Measurements from ENCODE around the gene DNAAF5. TPM values are rescaled to one million over a fixed set of nuclear protein-coding genes. Genes with fewer than 3 reads are reported as not detected.

DNAAF5 gene
- total RNA-seq, 2 donors from 2014 or later: 19.5 to 53.4 TPM

DNA sequence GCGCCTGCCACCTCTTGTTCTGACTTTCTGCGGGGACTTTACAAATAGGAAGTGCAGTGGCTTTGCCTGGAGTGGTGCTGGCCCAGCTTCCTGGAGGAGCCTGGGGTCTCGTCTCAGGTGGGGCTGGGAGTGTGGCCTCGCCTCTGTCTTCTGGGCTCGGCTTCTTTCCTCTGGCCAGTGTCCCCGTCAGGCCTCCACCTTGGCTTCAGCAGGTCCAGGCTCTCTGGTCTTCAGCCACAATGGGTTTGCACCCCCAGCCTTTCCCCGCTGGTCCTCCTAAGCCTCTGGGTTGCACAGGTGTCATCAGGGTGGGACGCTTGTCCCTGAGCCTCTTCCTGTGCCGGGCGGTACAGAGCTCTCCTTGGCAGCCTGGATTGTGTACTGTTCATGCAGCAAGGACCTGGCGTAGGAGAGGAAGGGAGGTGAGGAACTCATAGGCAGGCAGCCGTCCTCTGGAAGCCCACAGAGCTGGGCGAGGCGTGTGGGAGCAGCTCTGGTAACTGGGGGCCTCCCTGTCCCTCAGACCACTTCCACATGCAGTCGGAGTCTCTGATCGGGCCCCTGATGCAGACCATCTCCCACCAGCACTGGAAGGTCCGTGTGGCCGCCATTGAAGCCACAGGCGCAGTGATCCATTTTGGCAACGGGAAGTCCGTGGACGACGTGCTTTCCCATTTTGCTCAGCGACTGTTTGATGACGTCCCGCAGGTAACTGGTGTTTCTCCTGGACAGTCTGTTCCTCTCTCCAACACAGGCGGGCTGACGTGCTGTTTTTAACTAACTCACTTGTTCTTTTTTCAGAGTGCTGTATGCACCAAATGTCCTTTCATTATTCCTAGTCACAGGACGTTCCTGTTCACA lies 2.9 kb downstream of the DNAAF5 start:
- Mint-ChIP-seq H3K4me1 (ENCODE audit: low read depth in 2 of 2) (peaks cover 20 to 24% of the 10 kb centered on the region in 2 donors), H3K4me3 (peak overlapping the region; percentile 8), H3K27me3 (no peaks in the 10 kb centered on the region), H3K9me3 (peaks cover 5% of the 10 kb centered on the region), H3K36me3 (peaks cover 8% of the 10 kb centered on the region), H3K27ac (no peak overlapping the region)
- no peak for ATAC-seq
- no peak for DNase-seq (ENCODE audit: low spot score)

- H3K36me3 Mint-ChIP-seq: no peaks in the 10 kb centered on the region
- no peaks in the 10 kb centered on the region for H3K27me3 Mint-ChIP-seq
- H3K4me1 Mint-ChIP-seq (ENCODE audit: low read depth in 2 of 2): peaks cover 13 to 15% of the 10 kb centered on the region in 2 donors
- no peak overlapping the region for H3K4me3 Mint-ChIP-seq
- DNase-seq (ENCODE audit: low spot score) (no peak), ATAC-seq (no peak)
- H3K9me3 Mint-ChIP-seq: peaks cover 6% of the 10 kb centered on the region
- no peak overlapping the region for H3K27ac Mint-ChIP-seq
Measured at GRCh38 chr7:730501-731439, 4.3 kb downstream of the DNAAF5 start.

- ATAC-seq: no peak
- peaks cover 6% of the 10 kb centered on the region for H3K9me3 Mint-ChIP-seq
- DNase-seq (ENCODE audit: low spot score): no peak
- no peaks in the 10 kb centered on the region for H3K27me3 Mint-ChIP-seq
- H3K4me3 Mint-ChIP-seq: no peak overlapping the region
- H3K36me3 Mint-ChIP-seq: no peaks in the 10 kb centered on the region
- H3K4me1 Mint-ChIP-seq (ENCODE audit: low read depth in 2 of 2): peaks cover 9 to 12% of the 10 kb centered on the region in 2 donors
- H3K27ac Mint-ChIP-seq: no peak overlapping the region
Measured at GRCh38 chr7:731440-732085, 5.1 kb downstream of the DNAAF5 start.

DNA sequence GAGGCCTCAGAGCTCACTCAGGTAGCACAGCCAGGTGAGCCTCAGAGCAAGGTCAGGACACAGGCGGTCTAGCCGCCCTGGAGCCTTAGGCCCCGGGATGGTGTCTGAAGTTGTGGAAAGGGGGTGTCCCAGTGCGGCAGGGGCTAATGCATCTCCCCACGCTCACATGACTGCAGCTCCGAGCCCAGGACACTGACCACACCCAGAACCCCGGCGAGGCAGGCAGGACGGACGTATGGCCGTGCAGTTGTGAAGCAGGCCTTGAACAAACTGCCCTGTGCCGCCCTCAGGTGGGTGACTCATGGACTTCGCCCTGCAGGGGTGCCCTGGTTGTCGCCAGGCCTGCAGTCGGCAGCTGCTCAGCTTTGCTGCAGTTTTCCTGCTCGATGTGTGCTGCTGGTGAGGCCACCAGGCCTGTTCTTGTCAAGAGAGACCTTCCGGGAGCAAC lies 5.6 kb downstream of the DNAAF5 start:
- Mint-ChIP-seq H3K27me3 (no peaks in the 10 kb centered on the region), H3K27ac (no peak overlapping the region)
- ATAC-seq: no peak

DNA sequence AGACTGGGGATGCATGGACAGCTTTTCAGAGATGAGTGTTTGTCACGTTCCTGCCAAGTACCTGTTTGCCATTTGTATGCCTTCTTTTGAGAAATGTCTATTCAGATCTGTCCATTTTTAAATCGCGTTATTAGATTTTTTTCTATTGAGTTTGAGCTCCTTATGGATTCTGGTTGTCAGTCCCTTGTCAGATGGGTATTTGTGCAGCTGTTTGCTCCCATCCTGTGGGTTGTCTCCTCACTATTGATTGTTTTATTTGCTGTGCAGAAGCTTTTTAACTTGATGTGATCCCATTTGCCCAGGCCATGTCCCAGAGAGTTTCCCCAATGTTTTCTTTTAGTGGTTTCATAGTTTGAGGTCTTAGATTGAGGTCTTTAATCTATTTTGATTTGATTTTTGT lies 6.1 kb downstream of the DNAAF5 start:
- H3K9me3 Mint-ChIP-seq: peaks cover 6% of the 10 kb centered on the region
- no peak for DNase-seq (ENCODE audit: low spot score)
- no peak overlapping the region for H3K27ac Mint-ChIP-seq
- H3K4me3 Mint-ChIP-seq: no peak overlapping the region
- no peaks in the 10 kb centered on the region for H3K27me3 Mint-ChIP-seq
- peaks cover 7 to 12% of the 10 kb centered on the region in 2 donors for H3K4me1 Mint-ChIP-seq (ENCODE audit: low read depth in 2 of 2)
- H3K36me3 Mint-ChIP-seq: no peaks in the 10 kb centered on the region
- ATAC-seq: no peak

More for the DNA sequence above, 5.6 kb downstream of the DNAAF5 start:
- DNase-seq (ENCODE audit: low spot score): no peak
- Mint-ChIP-seq H3K4me3 (no peak overlapping the region), H3K36me3 (no peaks in the 10 kb centered on the region), H3K4me1 (ENCODE audit: low read depth in 2 of 2) (peaks cover 9 to 12% of the 10 kb centered on the region in 2 donors), H3K9me3 (peaks cover 6% of the 10 kb centered on the region)

GRCh38 chr7:734214-734613 lies 7.7 kb downstream of the DNAAF5 start:
- H3K27me3 Mint-ChIP-seq: no peaks in the 10 kb centered on the region
- no peaks in the 10 kb centered on the region for H3K36me3 Mint-ChIP-seq
- H3K4me3 Mint-ChIP-seq: no peak overlapping the region
- DNase-seq (ENCODE audit: low spot score): no peak
- H3K9me3 Mint-ChIP-seq: peaks cover 6% of the 10 kb centered on the region
- no peak overlapping the region for H3K27ac Mint-ChIP-seq
- peaks cover 0 to 3% of the 10 kb centered on the region in 2 donors for H3K4me1 Mint-ChIP-seq (ENCODE audit: low read depth in 2 of 2)
- no peak for ATAC-seq

GRCh38 chr7:734808-735207 lies 8.3 kb downstream of the DNAAF5 start:
- peaks cover 6% of the 10 kb centered on the region for H3K9me3 Mint-ChIP-seq
- H3K4me1 Mint-ChIP-seq (ENCODE audit: low read depth in 2 of 2): peaks cover 0 to under 1% of the 10 kb centered on the region in 2 donors
- no peak overlapping the region for H3K4me3 Mint-ChIP-seq
- ATAC-seq: no peak
- H3K27ac Mint-ChIP-seq: no peak overlapping the region
- DNase-seq (ENCODE audit: low spot score): no peak
- H3K36me3 Mint-ChIP-seq: no peaks in the 10 kb centered on the region
- no peaks in the 10 kb centered on the region for H3K27me3 Mint-ChIP-seq

- H3K27me3 Mint-ChIP-seq: no peaks in the 10 kb centered on the region
- DNase-seq (ENCODE audit: low spot score): no peak
- peaks cover 5% of the 10 kb centered on the region for H3K36me3 Mint-ChIP-seq
- H3K4me3 Mint-ChIP-seq: no peak overlapping the region
- no peak for ATAC-seq
- H3K9me3 Mint-ChIP-seq: peaks cover 6% of the 10 kb centered on the region
- H3K27ac Mint-ChIP-seq: no peak overlapping the region
- peaks cover 0 to 3% of the 10 kb centered on the region in 2 donors for H3K4me1 Mint-ChIP-seq (ENCODE audit: low read depth in 2 of 2)
Measured at GRCh38 chr7:738241-738640, 11.7 kb downstream of the DNAAF5 start.

- ATAC-seq: no peak
- no peak for DNase-seq (ENCODE audit: low spot score)
- Mint-ChIP-seq H3K27me3 (no peaks in the 10 kb centered on the region), H3K27ac (no peak overlapping the region), H3K36me3 (peaks cover 5% of the 10 kb centered on the region), H3K4me1 (ENCODE audit: low read depth in 2 of 2) (peaks cover 0 to 3% of the 10 kb centered on the region in 2 donors), H3K4me3 (no peak overlapping the region), H3K9me3 (peaks cover 6% of the 10 kb centered on the region)
Measured at GRCh38 chr7:738723-739454, 12.4 kb downstream of the DNAAF5 start.

- H3K27me3 Mint-ChIP-seq: no peaks in the 10 kb centered on the region
- H3K4me3 Mint-ChIP-seq: no peak overlapping the region
- H3K36me3 Mint-ChIP-seq: peaks cover 5% of the 10 kb centered on the region
- DNase-seq (ENCODE audit: low spot score): no peak
- H3K4me1 Mint-ChIP-seq (ENCODE audit: low read depth in 2 of 2): peaks cover 0 to 3% of the 10 kb centered on the region in 2 donors
- no peak for ATAC-seq
- no peaks in the 10 kb centered on the region for H3K9me3 Mint-ChIP-seq
- H3K27ac Mint-ChIP-seq: no peak overlapping the region
Measured at GRCh38 chr7:739455-739982, 13.0 kb downstream of the DNAAF5 start.

GRCh38 chr7:739983-740942 lies 13.8 kb downstream of the DNAAF5 start:
- H3K4me1 Mint-ChIP-seq (ENCODE audit: low read depth in 2 of 2): peaks cover 0 to 3% of the 10 kb centered on the region in 2 donors
- H3K36me3 Mint-ChIP-seq: peaks cover 5% of the 10 kb centered on the region
- H3K4me3 Mint-ChIP-seq: no peak overlapping the region
- DNase-seq (ENCODE audit: low spot score) (no peak), ATAC-seq (no peak)
- H3K9me3 Mint-ChIP-seq: no peaks in the 10 kb centered on the region
- no peaks in the 10 kb centered on the region for H3K27me3 Mint-ChIP-seq
- no peak overlapping the region for H3K27ac Mint-ChIP-seq

DNA sequence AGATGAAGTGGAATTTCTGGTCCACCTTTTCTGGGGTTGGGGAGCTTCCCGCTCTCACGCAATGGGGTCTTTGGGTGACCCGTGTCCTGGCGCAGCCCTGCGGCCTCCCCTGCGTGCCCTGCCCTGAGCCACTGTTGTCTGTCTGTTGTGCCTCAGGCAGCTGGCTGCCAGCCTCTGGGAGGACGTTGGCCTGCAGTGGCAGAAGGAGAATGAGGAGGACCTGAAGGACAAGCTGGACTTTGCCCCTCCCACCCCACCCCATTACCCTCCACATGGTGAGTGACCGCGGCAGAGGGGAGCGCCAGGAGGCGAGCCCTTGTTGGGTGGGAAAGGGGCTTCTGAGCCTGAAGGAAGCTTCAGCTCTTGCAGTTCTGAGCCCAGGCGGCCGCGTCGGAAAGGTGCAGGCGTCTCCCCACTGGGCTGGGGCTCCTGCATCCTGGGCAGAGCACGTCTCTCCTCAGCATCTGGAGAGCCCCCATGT lies 14.7 kb downstream of the DNAAF5 start:
- Mint-ChIP-seq H3K27ac (no peak overlapping the region), H3K9me3 (no peaks in the 10 kb centered on the region), H3K4me1 (ENCODE audit: low read depth in 2 of 2) (peaks cover 0 to 3% of the 10 kb centered on the region in 2 donors), H3K36me3 (peaks cover 5% of the 10 kb centered on the region), H3K27me3 (no peaks in the 10 kb centered on the region), H3K4me3 (no peak overlapping the region)
- DNase-seq (ENCODE audit: low spot score) (no peak), ATAC-seq (no peak)
